NCI-H69 (cell line): ENCODE results near the gene ENKUR.
A peak's percentile ranks its signal among the peaks of the same experiment; 100 is the strongest.
"Not testable (repeated sequence)": the region's sequence is repeated elsewhere in the genome, so short reads cannot be mapped to it uniquely, and the experiment has no call there.

Source experiments
- DNase-seq: peaks from one replicate; lab custom pipeline; 2025; lab: John Stamatoyannopoulos, UW

ENKUR gene

GRCh38 chr10:24973163-24973562, 42.8 kb downstream of the ENKUR start:
- DNase-seq, result no peak

- DNase-seq, result peak; percentile 3
These were observed 44.6 kb downstream of the ENKUR start for GRCh38 chr10:24971374-24971773.

- DNase-seq, result no peak
These were observed 46.1 kb downstream of the ENKUR start for GRCh38 chr10:24969841-24970281.

- DNase-seq, result not testable (repeated sequence)
These were observed 47.0 kb downstream of the ENKUR start for GRCh38 chr10:24968951-24969350.

- no peak for DNase-seq
These were observed 47.6 kb downstream of the ENKUR start for GRCh38 chr10:24968349-24968748.

GRCh38 chr10:24966962-24967481, 48.9 kb downstream of the ENKUR start:
- DNase-seq, result no peak

- no peak for DNase-seq
These were observed 50.9 kb downstream of the ENKUR start for GRCh38 chr10:24965051-24965450.

- DNase-seq, result no peak
These were observed 52.4 kb downstream of the ENKUR start for GRCh38 chr10:24963521-24964041.

GRCh38 chr10:24962995-24963394, 53.0 kb downstream of the ENKUR start:
- peak; percentile 40 for DNase-seq

GRCh38 chr10:24961582-24961981, 54.4 kb downstream of the ENKUR start:
- no peak for DNase-seq

- DNase-seq, result no peak
These were observed 56.6 kb downstream of the ENKUR start for GRCh38 chr10:24959382-24959730.

- DNase-seq, result no peak
These were observed 57.1 kb downstream of the ENKUR start for GRCh38 chr10:24958721-24959381.

GRCh38 chr10:24958091-24958720, 57.8 kb downstream of the ENKUR start:
- DNase-seq, result no peak

- DNase-seq, result not testable (repeated sequence)
These were observed 58.3 kb downstream of the ENKUR start for GRCh38 chr10:24957624-24958051.

GRCh38 chr10:24953675-24954074, 62.3 kb downstream of the ENKUR start:
- DNase-seq, result no peak

GRCh38 chr10:24952707-24953645, 63.0 kb downstream of the ENKUR start:
- peak; percentile 78 for DNase-seq

GRCh38 chr10:24952143-24952706, 63.7 kb downstream of the ENKUR start, which contains the start of gene PRTFDC1:
PRTFDC1 (minus strand) TSS chr10:24952606; CDS start chr10:24952575, 31 bp downstream.
- DNase-seq, result peak; percentile 78

- peak; percentile 76 for DNase-seq
These were observed 64.5 kb downstream of the ENKUR start for GRCh38 chr10:24951201-24952142.

- DNase-seq, result no peak
These were observed 65.5 kb downstream of the ENKUR start for GRCh38 chr10:24950439-24950838.

- no peak for DNase-seq
These were observed 66.3 kb downstream of the ENKUR start for GRCh38 chr10:24949616-24950015.
